Midbrain (tissue), 1 donor: ENCODE measurements around the gene NRP1.
"Not testable (repeated sequence)": the region's sequence is repeated elsewhere in the genome, so short reads cannot be mapped to it uniquely, and the experiment has no call there.

Experiments
- DNase-seq: peaks from one replicate; lab custom pipeline; 2025; lab: John Stamatoyannopoulos, UW

NRP1 gene

DNA sequence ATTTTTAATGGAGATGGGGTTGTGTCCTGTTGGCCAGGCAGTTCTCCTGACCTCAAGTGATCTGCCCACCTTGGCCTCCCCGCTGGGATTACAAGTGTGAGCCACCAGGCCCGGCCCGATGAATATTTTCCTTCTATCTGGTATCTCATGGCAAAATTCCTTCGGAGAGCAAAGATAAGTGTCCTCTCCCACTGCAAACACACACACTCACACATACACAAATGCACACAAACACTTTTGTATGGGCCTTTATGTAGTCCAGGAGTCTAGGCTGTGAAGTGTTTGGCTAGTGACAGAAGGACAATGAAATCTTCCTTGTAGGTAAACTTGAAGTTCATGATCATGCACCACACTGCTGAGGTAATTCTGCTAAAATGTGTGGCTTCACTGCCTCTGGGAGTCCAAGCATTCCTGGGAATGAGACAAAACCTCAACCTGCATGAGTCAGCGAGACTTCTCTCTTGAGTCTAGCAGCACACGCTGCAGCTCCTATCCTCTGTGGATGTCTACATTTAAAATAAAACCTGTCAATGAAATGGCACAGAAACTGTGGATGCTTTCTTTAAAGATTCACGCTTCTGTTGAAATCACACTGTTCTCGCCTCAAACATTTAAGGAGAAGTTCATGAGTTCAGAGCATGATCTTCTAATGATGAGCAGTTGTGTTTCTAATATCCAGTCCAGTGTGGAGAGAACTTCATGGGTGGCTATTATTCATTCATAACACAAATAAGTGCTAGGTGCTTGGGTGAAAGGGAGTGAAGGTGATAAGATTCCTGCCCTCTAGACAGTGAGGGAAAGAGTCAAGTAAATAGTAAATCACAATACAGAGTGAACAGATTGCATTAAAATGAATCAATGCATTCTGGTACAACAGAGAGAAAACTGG, 96.5 kb downstream of the NRP1 start:
- no peak for DNase-seq

DNA sequence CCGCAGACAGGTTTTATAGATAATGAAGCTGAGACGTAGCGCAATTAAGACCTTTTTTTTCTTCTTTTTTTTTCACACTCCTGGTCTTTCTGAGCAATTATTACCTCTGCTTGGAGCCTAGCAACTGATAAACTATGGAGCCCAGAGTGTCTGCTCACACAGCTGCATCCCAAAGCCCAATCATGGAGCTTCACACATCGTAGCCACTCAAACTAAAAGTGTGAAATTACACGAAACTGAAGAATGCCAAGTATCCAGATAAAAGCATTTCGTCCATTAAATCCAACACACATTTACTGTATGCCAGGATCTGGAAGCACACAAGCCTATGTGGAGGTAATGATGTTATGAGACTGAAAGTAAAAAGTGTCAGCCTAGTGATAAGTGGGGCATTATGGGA, 97.6 kb downstream of the NRP1 start:
- no peak for DNase-seq

DNA sequence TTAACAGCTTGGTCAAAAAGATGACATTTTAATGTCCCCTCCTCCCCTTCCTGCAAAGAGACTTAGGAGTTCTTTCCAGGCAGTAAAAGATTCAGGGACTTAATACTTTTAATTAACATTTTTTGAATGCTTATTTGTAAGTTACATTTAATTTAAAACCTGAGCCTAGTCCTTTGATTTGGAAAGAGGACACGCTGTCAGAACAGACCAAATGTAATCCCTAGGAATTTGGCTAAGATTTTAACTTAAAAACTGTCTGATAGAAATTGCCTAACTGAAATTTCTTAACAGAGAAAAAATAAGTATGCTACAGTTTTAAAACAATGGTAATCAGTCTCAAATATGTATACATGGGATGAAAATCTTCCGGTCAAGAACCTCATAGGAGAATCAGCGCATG, 98.5 kb downstream of the NRP1 start:
- DNase-seq: no peak

DNA sequence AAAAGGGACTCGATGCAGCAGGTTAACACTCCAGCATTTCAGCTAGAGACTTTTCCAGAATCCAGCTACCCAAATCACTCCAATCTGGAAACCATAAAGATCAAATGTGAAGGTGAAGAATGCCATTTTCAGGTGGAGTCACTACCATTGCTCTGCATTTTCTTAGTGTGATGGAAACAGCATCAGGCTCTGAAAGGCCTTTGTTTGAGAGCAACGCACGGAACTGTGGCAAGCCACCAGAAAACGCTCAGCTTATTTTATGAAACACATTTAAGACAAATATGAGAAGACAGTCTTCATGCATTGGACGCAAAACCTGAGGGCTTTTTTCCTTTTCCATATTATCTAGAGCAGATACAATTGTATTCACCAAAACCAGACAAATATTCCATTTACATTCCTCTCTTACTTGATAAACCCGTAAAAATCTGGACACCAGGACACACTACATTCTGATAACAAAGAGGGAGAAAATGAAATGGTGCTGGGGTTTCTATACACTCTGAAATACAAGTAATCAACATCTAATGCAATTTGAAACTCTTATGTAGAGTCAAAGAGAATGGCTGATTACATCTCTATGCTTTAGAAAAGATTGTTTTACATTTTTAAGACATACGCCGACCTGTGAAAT, 99.1 kb downstream of the NRP1 start:
- DNase-seq: no peak

DNA sequence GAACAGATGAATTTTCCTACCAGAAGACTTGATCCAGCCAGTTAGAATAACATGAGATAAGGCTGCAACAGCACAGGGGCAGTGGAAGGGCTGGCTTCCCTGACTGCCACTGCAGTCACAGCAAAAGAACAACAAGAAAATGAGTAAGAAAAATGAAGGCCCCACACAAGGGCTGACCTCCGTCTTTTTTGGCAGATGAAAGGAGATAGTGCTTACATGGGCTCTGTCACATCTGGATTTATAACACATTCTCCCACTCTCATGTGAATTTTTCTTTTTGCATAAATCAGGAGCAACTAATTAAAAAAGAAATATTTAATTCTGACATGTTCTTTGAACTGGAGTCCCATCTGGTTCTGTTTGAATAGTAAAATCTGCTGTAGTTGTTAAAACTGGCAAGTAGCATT, 99.6 kb downstream of the NRP1 start:
- DNase-seq: no peak

DNA sequence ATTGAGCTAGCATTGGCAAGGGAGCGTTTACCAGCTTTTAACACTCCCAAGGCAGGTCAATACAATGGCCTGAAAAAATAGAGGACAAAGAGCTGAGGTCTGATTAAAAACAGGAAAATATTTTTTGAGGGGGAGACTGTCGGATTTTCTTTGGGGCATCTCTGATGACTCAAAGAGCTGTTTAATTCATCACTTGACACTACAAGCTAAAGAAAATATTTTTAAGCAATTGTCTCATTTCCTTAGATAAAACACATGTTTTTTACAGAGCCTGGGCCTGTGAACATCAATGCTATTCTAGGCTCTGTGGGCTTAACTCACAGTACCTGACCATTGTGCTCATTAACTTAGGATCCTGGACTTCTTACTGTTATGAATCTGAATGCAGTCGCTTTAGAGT, 100.8 kb downstream of the NRP1 start:
- no peak for DNase-seq

DNA sequence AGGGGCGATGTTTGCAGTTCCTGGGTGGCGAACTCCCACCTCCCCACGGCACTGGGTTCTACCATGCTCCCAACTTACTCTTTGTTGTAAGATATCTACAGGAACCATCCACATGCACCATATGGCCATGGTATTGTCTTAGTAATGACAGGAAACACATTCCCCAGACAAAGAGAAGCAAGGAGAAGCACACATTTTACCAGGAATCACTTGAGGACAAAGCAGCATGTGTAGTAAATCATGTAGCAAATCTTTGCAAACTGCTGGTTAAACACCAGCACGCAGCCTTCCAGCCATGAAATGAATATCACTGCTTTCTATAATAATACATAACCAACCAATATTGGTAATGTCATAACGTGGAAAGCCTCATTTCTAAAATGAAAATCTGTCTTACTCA, 101.2 kb downstream of the NRP1 start:
- DNase-seq: no peak

DNA sequence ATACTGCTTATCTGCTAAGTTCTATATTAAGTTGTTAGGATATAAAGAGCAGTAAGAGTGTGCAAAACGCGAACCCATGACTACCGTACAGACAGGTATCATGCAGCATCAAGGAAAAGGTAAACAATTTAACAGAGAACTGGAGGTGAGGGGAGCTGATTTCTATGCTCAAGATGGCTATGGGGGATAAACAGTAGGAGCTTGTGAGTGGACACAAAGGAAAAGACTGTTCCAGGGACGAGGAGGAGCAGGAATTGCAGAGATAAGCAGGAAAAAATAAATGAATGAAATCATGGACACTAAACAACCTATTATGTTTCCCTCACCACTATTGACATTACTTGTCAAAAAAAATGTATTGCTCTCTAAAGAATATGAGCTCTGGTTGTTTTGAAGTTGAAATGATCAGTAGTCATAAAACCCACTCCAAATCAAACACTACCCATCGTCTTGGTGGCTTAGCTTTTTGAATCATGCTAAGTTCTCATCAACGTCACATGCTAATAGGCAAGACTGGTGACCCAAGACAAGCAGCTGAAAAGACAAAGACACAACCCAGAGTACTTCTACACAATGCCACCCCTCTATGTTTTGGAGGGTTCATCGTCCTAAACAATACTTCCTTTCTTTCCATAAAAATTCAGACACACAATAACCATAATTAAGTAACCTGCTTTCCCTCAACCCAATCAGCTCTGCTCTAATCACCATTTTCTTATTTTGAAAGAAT, 102.7 kb downstream of the NRP1 start:
- no peak for DNase-seq

DNA sequence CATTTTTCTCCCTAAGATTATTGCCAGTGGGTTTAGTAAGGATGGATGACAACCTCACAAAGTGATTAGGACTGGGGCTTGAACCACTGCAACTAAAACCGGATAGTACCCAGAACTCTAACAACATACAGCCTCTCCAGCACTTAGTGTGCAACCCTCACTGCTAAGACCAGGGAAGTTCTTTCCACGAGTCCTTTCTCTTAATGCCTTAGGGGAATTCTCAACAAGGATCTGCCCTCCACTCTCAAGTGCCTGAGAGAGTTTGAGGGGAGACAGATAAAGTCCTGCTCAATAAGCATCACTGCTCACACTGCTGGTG, 104.6 kb downstream of the NRP1 start:
- DNase-seq: no peak

DNA sequence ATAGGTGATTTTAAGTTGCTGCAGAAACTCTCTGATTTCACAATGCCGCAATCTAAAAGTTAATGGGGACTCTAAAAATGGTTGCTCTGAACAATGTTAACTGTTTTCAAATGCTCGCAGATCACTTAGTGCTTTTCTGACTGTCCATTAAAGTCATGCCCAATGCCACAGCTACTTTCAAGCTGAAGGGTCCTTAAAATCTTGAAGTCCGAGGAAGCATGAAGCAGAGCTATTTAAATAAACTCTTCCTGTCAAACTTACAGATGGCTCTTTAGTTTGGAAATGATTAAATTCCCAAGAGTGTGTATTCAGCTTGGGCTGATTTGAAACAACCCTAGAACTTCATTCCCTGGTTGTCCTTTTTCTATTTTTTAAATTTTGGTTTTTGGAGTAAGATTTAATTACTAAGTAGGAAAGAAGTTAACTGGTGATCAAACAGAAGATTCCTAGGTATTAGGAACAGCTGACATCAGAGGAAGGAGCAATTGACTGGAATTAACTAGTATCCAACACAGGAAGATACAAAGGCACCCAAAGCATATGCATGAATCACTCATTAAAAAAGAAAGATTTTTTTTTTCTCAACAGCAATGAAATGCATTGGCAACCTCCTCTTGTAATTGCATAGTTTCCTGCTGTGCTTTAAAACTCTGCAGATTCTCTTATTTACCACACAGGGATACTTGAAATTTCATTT, 105.1 kb downstream of the NRP1 start:
- DNase-seq: no peak

DNA sequence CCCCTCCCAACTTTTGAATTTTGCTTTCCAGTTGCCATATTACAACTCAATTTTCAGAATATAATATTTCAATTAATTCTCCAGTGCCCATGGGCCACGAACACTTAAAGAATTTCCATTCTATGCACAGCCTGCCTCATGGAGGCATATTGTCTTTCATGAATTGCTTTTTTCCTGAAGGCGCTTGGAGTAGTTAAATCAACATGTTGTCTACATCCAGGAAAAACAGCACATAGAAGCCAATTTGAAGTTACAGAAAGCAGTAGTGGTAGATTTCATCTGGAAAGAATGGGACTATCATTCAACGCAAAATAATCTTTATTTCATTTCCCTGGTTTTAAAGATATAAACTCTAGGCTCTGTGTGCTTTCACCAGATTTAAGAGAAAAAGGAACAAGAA, 106.0 kb downstream of the NRP1 start:
- no peak for DNase-seq

DNA sequence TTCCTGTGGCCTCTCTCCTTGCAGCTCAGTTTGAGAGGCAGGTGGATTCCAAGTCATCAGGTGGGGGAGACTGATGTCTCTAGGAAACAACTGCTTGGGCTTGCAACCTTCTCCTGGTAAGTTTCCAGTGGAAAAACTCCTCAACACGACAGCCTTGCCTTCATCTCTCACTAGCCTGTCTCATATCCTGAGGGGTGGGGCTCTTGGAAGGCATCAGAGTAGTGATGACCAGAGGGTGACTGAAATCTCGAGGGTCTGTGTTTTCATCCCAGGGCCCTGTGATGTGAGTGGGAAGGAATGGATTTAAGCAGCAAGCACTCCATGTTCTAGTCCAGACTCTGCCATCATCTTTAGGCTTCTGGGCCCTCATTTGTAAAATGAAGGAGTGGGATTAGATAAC, 107.0 kb downstream of the NRP1 start:
- DNase-seq: no peak

DNA sequence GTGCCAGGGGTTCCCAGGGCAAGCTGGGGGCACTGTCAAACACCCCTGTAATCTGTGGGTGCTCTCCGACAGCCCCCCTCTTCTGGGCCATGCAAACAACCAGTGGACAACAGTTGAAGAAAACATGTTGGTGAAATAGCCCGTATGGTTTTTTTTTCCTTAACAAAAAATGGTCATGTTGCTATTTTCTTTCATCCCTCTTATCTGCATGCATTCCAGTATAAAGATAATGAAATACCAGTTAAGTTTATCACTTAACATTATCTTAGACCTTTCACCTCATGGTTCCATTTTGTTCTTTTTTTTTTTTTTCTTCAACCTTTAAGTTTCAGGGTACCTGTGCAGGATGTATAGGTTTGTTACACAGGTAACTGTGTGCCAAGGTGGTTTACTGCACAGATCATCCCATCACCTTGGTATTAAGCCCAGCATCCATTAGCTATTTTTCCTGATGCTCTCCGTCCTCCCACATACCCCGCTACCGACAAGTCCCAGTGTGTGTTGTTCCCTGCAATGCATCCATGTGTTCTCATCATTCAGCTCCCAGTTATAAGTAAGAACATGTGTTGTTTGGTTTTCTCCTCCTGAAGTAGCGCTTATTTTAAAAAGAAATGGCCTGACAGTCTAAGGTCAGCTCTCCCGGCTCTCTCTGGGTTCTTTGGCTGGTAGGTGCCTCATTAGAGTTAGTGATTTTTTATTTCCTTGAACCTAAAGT, 110.1 kb downstream of the NRP1 start:
- no peak for DNase-seq

DNA sequence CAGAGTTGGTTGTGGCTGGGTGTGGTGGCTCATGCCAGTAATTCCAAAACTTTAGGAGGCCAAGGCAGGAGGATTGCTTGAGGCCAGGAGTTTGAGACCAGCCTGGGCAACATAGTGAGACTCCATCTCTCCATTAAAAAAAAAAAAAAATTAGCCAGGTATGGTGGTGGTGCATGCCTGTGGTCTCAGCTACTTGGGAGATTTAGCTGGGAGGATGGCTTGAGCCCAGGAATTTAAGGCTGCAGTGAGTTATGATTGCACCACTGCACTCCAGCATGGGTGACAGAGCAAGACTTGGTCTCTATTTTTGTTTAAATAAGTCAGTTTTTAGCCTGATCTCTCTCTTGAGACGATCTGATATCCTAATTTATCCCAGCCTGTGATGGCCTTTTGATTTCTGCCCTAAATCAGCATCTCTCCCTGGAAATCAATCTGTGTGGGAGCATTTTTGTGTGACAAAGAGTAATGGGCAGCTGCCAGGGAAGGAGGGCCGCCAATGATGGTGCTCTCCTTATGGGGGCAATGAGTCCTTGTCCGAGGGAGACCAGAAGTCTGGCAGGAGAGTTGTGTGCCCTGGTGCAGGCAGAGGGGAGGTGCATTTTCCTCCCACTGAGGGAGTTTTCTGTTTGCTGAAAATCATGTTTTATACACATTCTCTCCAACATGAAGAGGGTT, 111.0 kb downstream of the NRP1 start:
- DNase-seq: no peak

DNA sequence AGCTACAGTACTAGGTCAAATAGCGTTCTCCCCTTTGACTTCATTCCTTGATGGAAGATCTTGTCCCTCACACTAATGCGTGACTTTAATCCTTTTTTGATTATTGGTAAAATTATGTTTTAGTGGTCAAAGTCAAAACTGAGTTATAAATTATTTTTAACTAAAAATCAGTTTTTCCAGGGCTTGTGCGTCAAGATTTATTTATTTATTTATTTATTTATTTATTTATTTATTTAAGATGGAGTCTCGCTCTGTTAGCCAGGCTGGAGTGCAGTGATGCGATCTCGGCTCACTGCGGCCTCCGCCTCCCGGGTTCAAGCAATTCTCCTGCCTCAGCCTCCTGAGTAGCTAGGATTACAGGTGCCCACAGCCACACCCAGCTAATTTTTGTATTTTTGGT, 112.2 kb downstream of the NRP1 start:
- DNase-seq: not testable (repeated sequence)

DNA sequence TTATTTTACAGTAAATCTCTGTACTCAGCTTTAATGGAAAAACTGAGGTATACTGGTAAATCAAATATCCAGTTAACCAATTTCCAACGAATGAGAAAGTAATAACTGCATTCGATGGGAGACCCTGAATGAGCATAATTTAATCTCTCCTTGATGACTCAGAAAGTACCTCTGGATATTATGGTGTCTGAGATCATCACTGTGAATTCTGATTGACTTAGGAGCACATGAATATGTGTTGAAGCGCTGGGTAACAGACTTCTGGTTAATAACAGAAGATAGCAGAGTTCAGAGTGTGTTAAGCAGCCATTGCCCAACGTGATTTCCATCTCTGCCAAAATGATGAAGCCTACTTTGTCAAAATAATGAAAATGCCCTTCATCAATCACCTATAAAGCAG, 116.6 kb downstream of the NRP1 start:
- DNase-seq: no peak

DNA sequence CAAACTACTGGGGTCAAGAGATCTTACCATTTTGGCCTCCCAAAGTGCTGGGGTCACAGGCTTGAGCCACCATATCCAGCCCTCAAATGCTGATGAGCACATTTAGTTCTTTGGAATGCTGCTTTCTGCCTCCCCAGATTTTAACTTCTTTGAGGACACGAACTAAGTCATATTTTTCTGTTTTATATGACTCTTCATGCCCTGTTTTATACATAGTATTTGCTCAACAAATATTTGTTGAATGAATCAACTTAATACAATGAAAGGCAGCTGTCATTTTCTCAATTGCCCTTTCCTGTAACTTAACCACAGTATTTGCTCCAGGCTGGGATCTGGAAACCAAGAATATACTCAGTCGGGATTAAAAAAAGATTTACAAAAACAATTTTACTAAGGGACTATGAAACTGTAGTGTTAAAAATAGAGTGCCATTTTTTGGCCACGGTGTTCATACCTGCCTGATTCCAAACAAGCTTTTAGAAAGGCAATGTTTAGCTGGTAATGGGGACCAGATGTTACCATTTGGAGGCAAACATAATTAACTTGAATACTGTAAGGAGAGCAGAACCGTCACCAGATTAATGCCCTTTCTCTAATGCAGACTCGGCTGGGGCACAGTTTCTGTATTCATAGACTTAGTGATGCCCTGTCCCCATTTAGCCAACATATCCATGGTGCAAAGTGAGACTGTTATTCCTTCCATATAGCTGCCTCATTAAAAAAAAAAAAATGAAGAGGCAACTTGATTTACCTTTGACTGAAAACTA, 117.6 kb downstream of the NRP1 start:
- no peak for DNase-seq

DNA sequence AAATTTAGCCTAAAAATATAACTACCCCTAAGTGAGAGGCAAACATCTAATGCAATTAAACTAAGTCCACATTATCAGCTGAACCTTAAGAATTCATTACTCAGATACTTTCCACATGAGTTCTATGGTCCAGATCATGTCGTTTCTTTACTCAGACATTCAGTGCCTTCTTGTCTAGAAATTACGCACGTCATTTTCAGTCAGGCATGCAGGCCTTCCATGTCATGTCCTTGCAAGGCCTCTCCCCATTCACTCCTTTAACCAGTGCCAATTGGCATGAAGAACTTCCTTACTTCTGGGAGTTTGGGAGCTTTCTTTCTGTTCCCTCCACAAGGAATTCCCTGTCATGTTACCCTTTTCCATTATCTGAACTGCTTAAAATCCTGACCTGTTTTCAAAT, 118.8 kb downstream of the NRP1 start:
- DNase-seq: no peak

DNA sequence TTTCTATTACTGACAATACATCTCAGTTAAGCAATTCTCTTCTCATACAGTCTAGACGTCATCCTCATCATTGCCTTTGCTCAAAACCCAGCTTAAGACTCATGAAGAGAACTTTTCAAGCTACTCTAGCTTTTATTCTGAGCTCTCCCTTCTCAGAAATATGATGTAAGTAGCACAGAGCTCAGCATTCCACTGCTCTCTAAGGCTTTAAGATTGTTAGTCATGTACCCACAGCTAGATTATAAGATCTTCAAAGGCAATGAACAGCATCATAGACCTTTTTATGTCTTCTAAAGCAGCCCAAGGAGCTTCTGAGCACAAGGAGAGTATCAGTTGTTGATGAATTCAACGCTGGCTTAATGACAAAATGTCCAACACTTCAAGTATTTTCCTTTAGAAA, 119.3 kb downstream of the NRP1 start:
- no peak for DNase-seq

DNA sequence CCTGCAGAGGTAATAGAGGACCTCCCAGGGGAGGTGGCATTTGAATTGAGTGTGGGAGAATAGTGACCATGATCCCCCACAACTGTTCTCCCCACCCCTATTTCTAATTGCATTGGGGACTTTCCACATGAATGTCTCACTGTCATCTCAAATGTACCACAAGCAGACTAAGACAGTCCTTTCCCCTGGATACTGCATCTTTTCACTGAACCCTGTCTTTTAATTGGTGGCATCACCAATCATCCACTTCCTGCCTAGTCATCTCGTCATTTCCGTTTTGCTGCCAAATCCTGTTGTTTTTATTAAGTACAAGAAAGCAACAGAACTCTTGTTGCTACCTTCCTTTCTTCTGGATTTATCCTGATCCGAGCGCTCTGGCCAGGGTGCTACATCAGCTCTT, 120.3 kb downstream of the NRP1 start:
- DNase-seq: no peak
